ENCODE results near the gene ST8SIA3.

Gene ST8SIA3

DNA sequence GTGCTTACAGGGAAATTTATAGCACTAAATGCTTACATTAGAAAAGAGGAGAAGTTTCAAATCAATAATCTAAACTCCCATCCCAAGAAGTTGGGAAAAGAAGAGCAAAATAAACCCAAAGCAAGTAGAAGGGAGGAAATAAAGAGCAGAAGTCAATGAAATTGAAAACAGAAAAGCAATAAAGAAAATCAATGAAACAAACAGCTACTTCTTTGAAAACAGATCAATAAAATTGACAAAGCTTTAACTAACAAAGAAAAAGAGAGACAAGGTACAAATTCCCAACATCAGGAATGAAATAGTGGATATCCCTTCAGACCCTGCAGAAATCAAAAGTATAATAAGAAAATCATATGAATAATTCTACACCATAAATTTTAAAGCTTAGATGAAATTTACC, 57.3 kb downstream of the ST8SIA3 start:
- Histone ChIP-seq H3K36me3 (ENCODE audit: control insufficient read depth, insufficient read depth, low read length) (no peaks in the 10 kb centered on the region), H3K4me1 (ENCODE audit: control insufficient read depth, insufficient read depth, low read length, poor library complexity, severe bottlenecking) (no peaks in the 10 kb centered on the region), H3K9me3 (ENCODE audit: control insufficient read depth, low read length) (no peaks in the 10 kb centered on the region), H3K27ac (ENCODE audit: low read depth, low read length, severe bottlenecking) (no peak overlapping the region), H3K4me3 (ENCODE audit: extremely low read depth, insufficient read depth, low read length, poor library complexity, severe bottlenecking) (no peak overlapping the region)

DNA sequence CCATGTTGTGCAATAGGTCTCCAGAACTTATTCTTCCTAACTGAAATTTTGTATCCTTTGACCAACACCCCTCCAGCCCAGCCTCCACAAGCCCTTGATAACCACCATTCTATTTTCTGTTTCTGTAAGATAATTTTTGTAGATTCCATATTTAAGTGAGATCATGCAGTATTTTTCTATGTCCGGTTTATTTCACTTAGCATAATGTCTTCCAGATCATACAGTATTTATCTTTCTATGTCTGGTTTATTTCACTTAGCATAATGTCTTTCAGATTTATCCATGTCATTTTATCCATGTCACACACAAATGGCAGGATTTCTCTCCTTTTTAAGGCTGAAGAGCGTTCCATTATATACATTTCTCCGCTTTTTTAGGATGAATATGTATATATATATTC, 58.4 kb downstream of the ST8SIA3 start:
- Histone ChIP-seq H3K4me3 (ENCODE audit: extremely low read depth, insufficient read depth, low read length, poor library complexity, severe bottlenecking) (no peak overlapping the region), H3K9me3 (ENCODE audit: control insufficient read depth, low read length) (no peaks in the 10 kb centered on the region), H3K27ac (ENCODE audit: low read depth, low read length, severe bottlenecking) (no peak overlapping the region), H3K36me3 (ENCODE audit: control insufficient read depth, insufficient read depth, low read length) (no peaks in the 10 kb centered on the region), H3K4me1 (ENCODE audit: control insufficient read depth, insufficient read depth, low read length, poor library complexity, severe bottlenecking) (no peaks in the 10 kb centered on the region)
- no CpG with 5 or more reads among the region's 3 CpGs for WGBS, 2 experiments (ENCODE audit: insufficient coverage in 2 of 2)

DNA sequence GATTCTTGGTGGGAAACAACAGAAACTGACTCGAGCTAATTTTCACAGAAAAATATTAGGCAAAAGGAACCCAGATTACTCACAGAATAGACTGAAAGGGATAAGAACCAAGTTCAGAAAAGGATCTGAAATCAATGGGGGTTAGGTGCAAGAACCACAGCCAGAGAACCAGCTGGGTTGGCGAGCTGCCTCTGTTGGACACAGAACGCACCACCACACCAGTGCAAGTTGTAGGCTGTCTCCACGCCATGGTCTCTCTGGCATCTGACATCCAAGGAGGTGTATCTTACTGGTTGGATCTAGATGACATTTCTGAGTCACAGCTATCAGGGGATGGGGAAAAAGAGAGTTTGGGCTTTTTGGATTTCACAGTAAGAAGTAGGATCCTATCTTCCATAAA, 64.2 kb downstream of the ST8SIA3 start:
- Histone ChIP-seq H3K4me3 (ENCODE audit: extremely low read depth, insufficient read depth, low read length, poor library complexity, severe bottlenecking) (no peak overlapping the region), H3K9me3 (ENCODE audit: control insufficient read depth, low read length) (no peaks in the 10 kb centered on the region), H3K27ac (ENCODE audit: low read depth, low read length, severe bottlenecking) (no peak overlapping the region), H3K4me1 (ENCODE audit: control insufficient read depth, insufficient read depth, low read length, poor library complexity, severe bottlenecking) (no peaks in the 10 kb centered on the region), H3K36me3 (ENCODE audit: control insufficient read depth, insufficient read depth, low read length) (no peaks in the 10 kb centered on the region)
- 79 to 90% methylated on average over 2 to 3 of the region's 4 CpGs for WGBS, 2 experiments (ENCODE audit: insufficient coverage in 2 of 2)

Data from mesodermal cell (in vitro differentiated cells).